Stimulated activated CD4-positive, alpha-beta T cell treated with anti-CD3 and anti-CD28 coated beads, TNF-alpha, amount 100 ng/mL, for 1 hour (primary cell): Measurements from ENCODE around the gene CCNE1.

ENCODE experiments used
- DNase-seq, 3 donors: peaks; one replicate each; pipeline ENCODE4 v3.0.0-alpha.2; 2020; ENCODE audit warnings: low read depth in 3 of 3, low spot score in 1 of 3

The CCNE1 gene

GRCh38 chr19:29811125-29812079 is at the start of gene CCNE1:
Gene CCNE1 (plus strand): TSS chr19:29811991. CDS start chr19:29812556, 565 bp downstream.
- DNase-seq = peak; percentile 86 to 98 (median 88)

GRCh38 chr19:29763196-29763595 is 48.6 kb upstream of the CCNE1 start:
- DNase-seq = no peak

DNA sequence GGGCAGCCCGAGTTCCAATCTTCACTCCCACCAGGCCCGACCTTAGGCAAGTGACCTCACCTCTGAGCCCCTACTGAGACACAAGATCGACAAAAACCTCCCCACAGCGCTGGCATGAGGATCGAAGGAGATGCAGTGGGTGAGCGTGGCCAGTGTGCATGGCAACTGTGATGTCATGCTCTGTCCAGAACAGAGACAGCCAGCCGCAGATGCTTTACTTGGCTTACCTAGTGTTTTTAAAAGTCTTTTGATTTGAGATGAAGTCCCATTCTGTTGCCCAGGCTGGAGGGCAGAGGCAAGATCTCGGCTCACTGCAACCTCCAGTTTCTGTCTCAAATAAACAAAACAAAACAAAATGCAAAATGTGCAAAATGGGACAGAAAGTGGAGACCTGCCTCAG is 47.4 kb upstream of the CCNE1 start:
- DNase-seq = no peak

GRCh38 chr19:29766100-29766499 is 45.7 kb upstream of the CCNE1 start:
- no peak for DNase-seq

DNA sequence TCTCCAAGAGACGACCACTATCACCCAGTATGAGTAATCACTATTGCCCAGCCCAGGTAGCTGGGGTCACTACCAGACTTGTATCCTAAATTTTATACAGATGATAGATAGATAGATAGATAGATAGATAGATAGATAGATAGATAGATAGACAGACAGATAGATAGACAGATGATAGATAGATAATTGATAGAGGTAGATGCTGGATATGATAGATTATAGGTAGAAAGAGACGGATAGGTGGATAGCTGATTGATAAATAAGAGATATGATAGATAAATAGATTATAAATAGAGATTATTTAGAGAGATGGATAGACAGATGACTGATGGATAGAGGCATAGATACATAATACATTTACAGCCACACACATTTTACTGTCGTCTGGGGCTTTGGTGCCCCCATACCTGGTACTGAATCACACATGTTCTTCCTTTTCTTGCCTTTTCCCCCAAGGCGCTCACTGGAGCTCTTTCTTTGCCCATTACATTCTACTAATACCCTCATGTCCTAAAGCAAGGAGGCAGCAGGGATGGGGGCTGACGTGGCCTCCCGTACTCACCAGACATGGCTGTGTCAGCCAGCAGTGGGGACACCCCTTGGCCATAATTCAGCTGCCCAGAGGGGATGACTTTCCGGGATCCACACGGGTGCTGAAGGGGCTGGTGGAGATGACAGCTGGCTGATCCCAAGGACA is 44.6 kb upstream of the CCNE1 start:
- no peak for DNase-seq

DNA sequence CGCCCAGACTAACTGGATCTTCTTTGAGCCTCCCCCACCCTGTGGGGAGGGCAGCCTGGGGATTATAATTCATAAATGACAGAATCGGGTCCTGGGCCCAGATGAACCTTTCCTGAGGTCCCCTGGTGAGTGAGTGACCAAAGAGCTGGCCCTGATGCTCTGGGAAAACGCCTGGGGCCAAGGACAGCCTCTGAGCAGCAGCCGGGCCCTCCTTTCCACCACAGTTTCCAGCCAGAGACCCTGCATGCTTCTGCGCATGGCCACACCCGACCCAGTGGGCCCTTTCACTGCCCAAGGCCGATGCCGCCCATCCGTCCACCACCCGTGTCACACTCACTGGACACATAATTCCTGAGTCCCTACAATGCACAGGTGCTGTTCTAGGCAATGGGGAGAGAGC is 43.6 kb upstream of the CCNE1 start:
- no peak for DNase-seq

DNA sequence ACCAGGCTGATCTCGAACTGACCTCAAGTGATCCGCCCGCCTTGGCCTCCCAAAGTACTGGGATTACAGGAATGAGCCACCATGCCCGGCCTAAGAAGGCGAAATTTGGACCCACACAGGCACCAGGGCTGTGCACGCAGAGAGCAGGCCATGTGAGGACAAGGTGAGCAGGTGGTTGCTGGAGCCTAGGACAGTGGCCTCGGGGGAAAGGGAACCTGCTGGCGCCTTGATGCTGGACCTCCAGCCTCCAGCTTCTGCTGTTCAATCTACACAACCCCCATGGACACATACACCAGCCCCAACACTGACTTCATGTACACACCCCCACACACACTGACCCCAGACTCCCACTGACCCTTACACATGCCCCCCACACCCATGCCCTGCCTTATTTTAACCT is 41.8 kb upstream of the CCNE1 start:
- DNase-seq = no peak

GRCh38 chr19:29770648-29771047 is 41.1 kb upstream of the CCNE1 start:
- no peak for DNase-seq

GRCh38 chr19:29771708-29772414 is 39.9 kb upstream of the CCNE1 start:
- no peak for DNase-seq

DNA sequence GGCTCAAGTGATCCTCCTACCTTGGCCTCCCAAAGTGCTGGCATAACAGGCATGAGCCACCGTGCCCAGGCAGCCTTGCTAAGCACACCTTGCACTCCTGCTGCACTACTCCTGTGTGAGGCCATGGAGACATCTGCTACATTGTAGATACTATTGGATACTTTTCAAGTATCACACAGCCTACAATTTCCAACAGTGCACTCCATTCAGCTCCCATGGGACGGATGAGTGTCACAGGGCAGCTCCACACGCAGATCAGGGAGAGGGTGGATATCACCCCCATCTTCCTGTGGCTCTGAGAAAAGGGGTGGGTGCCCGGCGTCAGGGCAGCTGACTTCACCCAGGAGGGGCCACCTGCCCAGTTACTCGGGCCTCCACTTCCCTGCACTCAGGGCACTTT is 39.1 kb upstream of the CCNE1 start:
- DNase-seq = no peak

DNA sequence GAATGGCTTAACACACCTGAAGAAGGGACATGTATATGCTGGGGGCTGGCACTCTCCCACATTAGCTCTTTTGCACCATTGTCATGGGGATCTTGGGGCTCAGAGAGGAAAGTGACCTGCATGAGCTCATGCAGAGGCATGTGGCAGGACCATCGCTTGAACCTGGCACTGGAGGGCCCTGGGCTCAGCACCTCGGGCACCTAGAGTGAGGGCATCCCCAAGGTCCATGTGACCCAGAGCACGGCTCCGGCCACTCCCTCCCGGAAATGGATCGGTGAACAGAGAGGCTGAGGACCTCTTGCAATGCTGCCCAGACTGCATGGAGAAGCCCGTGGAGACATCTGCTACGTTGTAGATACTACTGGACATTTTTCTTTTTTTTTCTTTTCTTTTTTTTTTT is 38.6 kb upstream of the CCNE1 start:
- DNase-seq = no peak

GRCh38 chr19:29774126-29774525 is 37.7 kb upstream of the CCNE1 start:
- DNase-seq = no peak

DNA sequence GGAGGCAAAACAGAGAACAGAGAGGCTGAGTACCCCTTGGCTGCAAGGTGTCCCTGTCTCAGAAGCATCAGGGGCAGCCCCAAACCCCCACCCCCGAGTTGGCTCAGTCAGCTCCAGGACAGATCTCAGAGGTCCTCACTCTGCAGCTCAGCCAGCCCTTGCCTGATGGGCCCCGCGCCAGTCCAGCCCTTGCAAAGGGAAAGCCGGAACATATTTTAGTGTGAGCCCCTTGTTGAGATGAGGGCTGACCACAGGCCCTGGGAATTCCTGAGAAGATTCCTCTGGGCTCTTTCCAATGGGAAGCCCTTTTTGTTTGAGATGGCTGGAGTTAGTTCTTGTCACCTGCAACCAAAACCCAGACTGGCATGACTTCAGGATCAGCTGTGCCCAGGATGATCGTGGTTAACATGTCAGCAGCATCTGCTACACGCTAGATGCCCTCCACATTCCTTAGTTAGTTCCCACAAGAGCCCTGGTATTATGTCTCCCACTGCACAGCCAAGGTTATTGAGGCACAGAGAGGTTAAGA is 33.9 kb upstream of the CCNE1 start:
- DNase-seq = no peak

DNA sequence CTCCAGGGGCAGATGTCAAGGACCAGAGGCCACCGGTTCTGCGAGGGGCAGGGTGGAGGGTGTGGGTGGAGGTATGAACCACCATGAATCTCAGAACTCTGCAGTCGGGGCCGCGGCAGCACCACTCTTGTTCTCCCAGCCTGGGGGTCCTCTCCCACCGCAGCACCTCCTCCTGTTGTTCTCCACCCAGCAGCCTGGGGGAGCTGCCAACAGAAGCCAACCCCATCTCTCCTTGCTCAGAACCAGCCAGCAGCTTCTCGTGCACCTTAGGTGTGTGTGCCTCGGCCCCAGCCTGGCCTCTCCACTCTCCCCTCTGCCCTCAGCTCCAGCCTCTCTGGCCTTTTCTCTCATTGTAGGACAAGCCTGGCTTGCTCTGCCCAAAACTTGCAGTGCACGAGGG is 31.9 kb upstream of the CCNE1 start:
- no peak for DNase-seq

DNA sequence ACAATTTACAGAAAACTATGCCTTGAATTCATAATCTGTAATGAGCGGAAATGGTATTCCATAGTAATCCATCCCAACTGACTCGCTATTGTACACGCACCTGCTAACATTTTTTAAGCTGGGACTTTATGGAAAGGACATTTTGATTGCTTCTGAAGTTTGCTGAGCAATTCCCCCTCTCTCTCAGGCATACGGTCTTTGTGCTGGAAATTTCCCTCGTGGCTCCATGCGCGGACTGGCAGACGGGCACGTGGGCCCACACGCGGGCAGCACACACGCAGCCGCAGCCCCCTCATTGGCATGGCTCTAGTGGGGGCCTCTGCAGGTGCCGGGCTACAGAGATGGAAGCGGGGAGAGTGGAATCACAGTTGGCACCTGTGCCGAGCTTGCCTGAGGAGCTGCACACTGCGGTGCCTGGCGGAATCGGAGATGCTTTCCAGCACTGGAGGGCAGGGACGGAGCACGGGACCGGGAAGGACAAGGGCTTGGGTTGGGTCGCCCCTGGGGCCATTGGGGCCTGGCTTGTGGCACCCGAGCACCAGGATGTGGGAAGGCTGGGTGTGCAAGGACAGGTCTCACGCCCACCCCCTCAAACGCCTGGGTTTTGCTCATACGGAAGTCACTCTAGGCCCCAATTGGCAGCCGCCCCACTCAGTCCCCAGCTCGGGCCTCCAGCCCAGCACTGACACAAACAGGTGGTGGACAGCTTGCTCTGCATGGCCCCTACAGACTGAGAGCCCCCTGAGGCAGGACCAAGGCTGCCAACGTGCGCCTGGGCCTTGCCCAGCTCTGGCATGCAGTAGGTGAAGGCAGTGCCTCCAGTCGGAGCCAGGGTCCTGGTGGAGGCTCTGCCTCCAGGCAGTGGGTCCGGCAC is 30.2 kb upstream of the CCNE1 start:
- no peak for DNase-seq

DNA sequence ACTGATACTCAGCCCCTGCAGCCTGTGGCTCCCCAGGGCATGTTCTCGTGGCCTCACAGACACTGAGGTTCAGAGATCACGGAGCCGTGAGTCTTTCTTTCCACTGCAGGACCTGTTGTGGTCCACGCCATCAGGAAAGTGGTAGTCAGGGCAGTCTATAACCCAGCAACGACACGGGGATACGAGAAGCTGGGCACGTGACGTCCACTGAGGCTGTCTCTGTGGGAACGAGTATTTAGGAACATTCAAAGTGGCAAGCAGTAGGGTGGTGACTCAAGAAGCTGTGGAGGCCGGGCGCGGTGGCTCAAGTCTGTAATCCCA is 29.6 kb upstream of the CCNE1 start:
- no peak for DNase-seq

GRCh38 chr19:29783627-29784190 is 28.1 kb upstream of the CCNE1 start:
- DNase-seq = no peak

- no peak for DNase-seq
These were observed 27.1 kb upstream of the CCNE1 start for GRCh38 chr19:29784598-29785223.

- no peak for DNase-seq
These were observed 26.4 kb upstream of the CCNE1 start for GRCh38 chr19:29785360-29785759.
